Measurements from ENCODE around the gene LRRC71.

LRRC71 gene

DNA sequence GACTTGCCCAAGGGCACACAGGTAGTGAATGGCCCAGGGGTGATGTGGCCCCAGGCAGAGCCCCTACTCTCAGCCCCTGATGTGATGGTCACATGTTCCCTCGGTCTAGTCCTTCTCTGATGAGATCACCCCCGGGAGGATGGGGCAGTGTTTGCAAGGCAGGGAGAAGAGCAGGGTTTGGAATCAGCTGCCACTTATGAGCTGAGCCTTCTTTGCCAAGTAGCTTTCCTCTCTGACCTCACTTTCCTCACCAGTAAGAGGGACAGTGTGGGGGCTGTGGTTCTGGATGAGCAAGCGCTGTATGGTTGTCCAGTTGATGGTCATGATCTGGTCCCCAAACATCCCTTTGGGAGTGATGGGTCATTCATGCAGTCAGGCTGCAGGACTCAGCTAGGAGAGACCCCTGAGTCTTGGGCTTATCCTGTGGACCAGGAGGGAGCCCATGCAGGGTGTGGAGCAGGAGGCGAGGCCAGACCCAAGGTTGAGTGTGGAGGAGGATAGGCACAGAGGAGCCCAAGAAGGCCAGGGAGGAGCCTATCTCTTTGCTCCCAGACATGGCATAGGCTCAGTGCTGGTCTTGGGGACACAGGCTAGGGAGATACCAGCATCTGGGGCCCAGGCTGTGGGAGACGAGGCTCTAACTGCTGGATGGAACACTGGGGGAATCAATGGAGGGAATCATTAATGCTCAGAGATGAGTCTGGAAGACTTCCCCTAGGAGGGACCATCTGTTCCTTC lies 42.8 kb upstream of the LRRC71 start:
- DNase-seq (ENCODE audit: low read depth): no peak
- TF ChIP-seq CTCF (conservative IDR thresholded peaks at IDR 0.05; ENCODE audit: control insufficient read depth, insufficient read depth, low read depth, low read length): no peak
- no peak overlapping the region for H3K4me3 ChIP-seq (ENCODE audit: control insufficient read depth, low read depth, low read length)

DNA sequence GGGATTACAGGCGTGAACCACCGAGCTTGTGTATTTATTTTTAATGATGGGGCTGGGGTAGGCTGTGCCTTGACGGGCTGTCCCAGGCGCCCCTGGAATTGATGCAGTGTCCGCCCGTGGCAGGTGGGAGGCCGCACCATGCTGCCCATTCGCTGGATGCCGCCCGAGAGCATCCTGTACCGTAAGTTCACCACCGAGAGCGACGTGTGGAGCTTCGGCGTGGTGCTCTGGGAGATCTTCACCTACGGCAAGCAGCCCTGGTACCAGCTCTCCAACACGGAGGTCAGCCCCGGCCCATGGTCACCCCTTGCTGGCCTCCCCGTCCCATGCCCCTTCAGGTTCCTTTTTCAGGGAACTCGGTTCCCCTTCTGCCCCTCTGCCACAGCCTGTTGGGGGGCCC lies 40.6 kb upstream of the LRRC71 start:
- DNase-seq (ENCODE audit: low read depth): no peak
- no peak overlapping the region for H3K4me3 ChIP-seq (ENCODE audit: control insufficient read depth, low read depth, low read length)
- TF ChIP-seq CTCF (conservative IDR thresholded peaks at IDR 0.05; ENCODE audit: control insufficient read depth, insufficient read depth, low read depth, low read length): no peak

DNA sequence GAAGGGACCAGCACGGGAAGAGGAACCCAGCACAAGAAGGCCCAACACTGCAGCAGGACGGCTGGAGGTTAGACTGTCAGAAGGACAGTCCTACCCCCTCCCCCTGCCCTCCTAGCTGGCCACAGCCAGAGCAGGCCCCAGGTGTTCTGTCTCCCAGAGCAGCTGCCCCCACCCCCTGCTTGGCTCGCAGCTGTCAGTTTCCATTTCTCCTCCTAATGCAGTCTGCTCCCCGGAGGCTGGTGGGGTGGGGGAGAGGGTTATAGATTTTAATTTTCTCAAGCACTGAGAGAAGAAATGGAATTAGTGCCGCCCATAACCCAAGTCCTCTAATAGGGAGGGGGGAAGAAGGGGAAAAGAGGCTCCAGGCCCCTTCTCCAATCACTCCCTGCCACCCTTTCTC lies 40.0 kb upstream of the LRRC71 start:
- TF ChIP-seq CTCF (conservative IDR thresholded peaks at IDR 0.05; ENCODE audit: control insufficient read depth, insufficient read depth, low read depth, low read length): no peak
- no peak for DNase-seq (ENCODE audit: low read depth)

DNA sequence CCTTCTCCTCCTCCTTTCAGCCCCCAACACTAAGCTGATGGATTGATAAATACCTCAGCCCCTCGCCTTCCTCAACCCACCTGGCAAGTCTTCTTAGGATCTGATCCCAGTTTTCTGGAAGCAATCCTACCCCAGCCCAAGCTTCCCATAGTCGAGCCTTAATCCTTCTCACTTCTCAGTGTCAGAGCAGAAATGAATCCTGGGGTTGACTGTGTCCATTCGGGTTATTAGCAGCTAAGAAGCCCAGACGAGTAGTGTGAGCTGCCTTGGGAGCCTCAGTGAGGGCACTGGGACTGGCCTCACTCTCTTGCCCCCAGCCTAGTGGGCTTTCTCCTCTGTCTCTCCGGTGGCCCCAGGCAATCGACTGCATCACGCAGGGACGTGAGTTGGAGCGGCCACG lies 39.3 kb upstream of the LRRC71 start:
- H3K4me3 ChIP-seq (ENCODE audit: control insufficient read depth, low read depth, low read length): no peak overlapping the region
- no peak for DNase-seq (ENCODE audit: low read depth)
- TF ChIP-seq CTCF (conservative IDR thresholded peaks at IDR 0.05; ENCODE audit: control insufficient read depth, insufficient read depth, low read depth, low read length): no peak

More for the DNA sequence above, 40.0 kb upstream of the LRRC71 start:
- H3K4me3 ChIP-seq (ENCODE audit: control insufficient read depth, low read depth, low read length): no peak overlapping the region

DNA sequence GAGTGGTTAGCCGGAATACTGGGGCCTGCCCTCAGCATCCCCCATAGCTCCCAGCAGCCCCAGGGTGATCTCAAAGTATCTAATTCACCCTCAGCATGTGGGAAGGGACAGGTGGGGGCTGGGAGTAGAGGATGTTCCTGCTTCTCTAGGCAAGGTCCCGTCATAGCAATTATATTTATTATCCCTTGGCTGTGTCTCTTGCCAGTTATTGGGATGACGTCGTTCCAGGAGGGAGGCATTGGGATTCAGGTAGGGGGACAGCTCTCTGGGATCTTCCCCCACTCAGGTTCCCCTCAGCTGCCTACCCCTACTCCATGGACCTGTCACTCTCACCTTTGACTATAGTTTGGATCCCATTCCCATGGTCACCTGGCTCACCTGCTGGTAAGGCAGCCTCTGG lies 38.8 kb upstream of the LRRC71 start:
- no peak overlapping the region for H3K4me3 ChIP-seq (ENCODE audit: control insufficient read depth, low read depth, low read length)
- TF ChIP-seq CTCF (conservative IDR thresholded peaks at IDR 0.05; ENCODE audit: control insufficient read depth, insufficient read depth, low read depth, low read length): no peak
- no peak for DNase-seq (ENCODE audit: low read depth)

DNA sequence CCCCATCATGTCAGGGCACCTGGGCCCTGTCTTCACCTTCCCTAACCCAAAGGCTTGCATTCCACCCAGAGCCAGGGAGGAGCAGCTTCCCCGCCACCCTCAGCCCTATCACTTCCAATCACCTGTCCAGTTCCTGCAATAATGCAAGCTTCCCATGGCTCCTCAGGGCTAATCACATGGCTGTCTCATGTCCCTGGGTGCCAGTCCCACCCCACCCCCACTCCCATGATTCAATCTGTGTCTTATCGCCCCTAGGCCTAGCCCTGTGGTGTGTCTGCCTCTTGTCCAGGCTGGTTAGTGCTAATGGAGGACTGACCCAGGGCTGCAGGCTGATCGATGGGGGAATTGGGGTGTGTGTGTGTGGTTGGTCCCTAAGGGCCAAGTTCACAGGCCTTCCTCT lies 37.9 kb upstream of the LRRC71 start:
- TF ChIP-seq CTCF (conservative IDR thresholded peaks at IDR 0.05; ENCODE audit: control insufficient read depth, insufficient read depth, low read depth, low read length): no peak
- no peak for DNase-seq (ENCODE audit: low read depth)
- no peak overlapping the region for H3K4me3 ChIP-seq (ENCODE audit: control insufficient read depth, low read depth, low read length)

- TF ChIP-seq CTCF (conservative IDR thresholded peaks at IDR 0.05; ENCODE audit: control insufficient read depth, insufficient read depth, low read depth, low read length): no peak
- H3K4me3 ChIP-seq (ENCODE audit: control insufficient read depth, low read depth, low read length): no peak overlapping the region
- no peak for DNase-seq (ENCODE audit: low read depth)
Measured at GRCh38 chr1:156883919-156884318, 36.5 kb upstream of the LRRC71 start.
